Measurements from ENCODE around the gene BEX5.
A peak's percentile ranks its signal among the peaks of the same experiment; 100 is the strongest.
"Not testable (repeated sequence)": the region's sequence is repeated elsewhere in the genome, so short reads cannot be mapped to it uniquely, and the experiment has no call there.

The BEX5 gene

DNA sequence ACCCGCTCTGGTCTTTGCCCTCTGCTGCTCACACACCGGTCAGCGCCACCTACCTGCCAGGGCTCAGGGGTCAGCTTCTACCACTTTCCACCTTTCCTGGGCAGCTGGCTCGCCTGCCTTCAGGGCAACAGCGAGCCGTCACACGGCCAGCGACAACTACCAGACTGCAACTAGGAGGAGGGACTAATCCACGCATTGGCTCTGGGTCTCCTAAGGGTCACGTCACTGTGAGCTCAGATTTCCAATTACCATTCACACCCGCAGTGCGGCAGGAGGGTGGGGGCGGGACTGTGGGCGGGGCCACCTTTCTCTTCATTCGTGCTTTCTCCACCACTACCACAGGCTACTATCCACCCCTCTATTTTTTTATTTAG is at the start of gene BEX5:
TSS of gene BEX5 (minus strand) at position 172 of the 374 bp plus-strand sequence. CDS start 1,712 bp downstream, outside the sequence.
- DNase-seq (ENCODE audit: low spot score) = peak; percentile 11

DNA sequence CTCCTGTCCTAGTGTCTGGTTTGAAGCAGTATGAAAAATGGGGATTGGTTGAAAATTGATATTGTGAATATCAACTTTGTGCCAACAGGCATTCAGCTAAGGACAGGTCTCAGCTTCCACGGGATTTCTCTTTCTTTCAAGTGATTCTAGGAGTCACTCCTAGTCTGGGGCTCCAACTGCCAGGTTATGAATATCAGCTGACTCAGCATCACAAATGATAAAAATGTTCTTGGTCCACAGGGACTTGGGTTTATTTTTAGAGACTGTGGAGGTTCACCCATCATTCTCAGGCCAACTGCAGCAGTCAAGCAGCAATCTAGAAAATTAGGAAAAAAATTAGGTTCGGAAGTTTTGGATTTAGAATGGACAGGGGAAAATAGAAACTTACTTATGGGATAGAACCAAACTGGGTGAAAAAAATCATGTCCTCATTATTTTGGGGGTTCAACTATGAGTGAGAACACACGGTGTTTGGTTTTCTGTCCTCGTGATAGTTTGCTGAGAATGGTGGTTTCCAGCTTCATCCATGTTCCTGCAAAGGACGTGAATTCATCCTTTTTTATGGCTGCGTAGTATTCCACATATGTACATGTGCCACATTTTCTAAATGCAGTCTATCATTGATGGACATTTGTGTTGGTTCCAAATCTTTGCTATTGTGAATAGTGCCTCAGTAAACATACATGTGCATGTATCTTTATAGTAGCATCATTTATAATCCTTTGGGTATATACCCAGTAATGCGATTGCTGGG is 30.4 kb upstream of the BEX5 start:
- no peak for DNase-seq (ENCODE audit: low spot score)

DNA sequence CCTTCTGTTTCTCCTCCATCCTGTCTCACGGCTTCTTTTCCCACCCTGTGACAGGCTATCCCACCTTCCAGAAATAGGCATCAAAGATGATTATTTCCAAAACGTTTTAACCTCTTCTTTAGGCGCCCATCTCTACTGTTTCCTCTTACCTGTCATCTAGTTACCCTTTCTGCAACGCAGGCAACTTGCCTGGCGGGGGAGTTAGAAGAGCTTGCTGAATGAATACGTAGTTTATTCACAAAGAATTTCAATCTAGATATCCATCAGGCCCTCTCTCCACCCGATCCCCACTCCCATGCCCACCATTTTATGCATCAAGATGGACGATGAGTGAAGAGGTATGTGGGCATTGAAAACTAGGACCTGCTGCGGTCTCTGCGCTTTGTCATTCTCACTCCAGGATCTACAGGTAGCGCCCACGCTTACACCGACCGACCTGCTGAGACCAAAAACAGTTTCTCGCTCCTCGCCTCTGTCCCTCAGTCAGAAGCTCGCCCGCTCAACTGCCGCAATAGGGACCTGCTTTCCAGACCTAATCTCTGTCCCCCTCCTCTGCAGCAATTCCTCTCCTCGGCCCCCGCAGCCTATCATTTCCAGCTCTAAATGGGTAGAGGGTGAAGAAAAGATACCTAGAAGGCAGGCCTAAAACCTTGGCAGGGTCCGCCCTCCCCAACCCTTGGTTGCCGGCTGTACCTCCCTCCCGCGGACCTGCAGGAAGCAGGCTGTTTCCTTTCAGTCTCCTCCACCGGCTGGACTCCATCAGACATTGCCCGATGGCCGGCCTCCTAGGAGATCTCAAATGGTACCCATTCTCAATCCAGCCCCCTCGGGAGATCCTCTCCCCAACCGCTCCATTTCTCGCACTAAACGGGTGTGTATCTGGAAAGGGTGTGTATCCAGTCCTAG is 624 bp downstream of the BEX5 start:
- DNase-seq (ENCODE audit: low spot score) = peak; percentile 2

DNA sequence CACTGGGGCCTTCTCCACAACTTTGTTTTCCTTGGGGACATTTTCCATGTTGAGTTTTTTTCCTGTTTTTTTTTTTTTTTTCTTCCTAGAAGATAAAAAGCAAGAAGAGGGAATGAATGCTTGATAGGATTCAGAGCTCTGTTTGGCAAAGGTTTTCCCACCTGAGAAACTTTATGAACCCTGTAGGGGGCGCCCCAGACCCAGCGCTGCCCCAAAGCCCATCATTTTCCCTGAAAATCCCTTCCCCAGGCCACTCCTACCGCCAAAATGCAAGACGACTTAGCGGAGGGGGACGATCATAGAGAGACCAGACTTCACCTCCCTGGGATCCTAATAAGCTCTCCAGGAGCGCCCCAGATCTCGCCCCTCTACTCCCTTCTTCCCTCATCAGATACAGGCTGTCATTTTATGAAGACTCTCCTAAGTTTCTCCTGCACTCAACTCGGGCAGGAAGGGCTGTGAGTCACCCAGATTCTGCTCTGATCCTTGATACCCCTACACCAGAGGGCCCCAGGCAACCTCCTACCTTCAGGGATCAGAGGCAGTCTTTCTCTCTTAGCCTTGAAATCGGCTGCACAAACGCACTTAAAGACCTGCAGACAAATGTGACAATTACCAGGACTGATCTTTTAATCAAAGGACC is 1.4 kb downstream of the BEX5 start:
- no peak for DNase-seq (ENCODE audit: low spot score)

DNA sequence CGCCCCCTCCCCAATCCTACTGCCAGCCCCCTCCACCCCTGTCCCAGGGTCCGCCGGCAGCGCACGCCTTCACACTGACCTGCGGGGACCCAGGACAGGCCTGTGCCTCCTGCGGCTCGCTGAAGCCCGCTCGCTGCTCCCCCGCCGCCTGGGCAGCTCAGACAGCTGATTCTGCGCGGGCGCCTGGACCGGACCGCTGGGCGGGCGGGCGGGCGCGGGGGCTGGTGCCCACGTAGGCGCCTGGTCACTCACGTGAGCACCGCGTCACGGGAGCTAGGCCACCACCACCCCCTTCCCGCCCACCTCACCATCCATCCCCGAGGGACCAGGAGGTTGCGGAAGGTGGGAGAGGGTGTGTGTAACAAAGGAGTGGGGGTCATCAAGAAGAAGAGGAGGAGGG is 13.5 kb downstream of the BEX5 start, which contains the start of gene TCEAL6:
TSS of gene TCEAL6 (minus strand) at position 208 of the 400 bp plus-strand sequence.
- DNase-seq (ENCODE audit: low spot score) = not testable (repeated sequence)

DNA sequence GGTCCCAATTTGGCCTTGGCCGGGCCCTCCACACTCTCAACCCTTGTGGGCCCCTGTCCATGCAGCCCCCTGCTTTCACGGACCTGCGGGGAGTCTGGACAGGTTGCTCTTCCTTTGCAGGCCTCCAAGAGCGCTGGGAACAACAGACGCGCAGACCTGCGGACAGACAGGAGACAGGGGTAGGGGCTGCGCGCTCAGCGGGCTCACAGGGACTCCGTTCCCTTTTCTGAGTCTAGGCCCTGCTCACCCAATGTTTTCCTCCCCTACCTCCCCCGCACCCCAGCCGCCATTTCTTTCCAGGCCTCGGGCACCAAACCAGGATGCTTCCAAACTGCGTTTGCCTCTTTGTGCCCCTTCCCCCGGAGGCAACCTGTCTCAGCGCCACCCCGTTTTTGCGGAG is 14.1 kb downstream of the BEX5 start:
- not testable (repeated sequence) for DNase-seq (ENCODE audit: low spot score)

DNA sequence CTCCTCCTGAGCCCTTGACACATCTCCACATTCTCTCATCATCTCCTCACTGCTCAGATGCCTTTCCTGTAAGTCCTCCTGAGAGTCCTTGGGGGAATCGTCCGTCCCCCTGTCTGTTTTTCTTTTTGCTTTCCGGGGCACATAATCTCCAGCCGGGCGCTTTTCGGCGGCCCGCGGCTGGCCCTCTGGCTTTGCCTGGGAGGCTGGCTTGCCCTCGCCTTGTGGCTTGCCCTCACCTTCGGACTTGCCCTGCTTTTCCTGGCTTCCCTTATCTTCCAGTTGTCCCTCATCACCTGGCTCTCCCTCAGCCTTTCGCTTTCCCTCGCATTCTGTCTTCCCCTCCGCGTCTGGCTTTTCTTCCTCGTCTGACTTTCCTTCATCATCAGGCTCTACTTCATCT is 14.9 kb downstream of the BEX5 start:
- DNase-seq (ENCODE audit: low spot score) = not testable (repeated sequence)

DNA sequence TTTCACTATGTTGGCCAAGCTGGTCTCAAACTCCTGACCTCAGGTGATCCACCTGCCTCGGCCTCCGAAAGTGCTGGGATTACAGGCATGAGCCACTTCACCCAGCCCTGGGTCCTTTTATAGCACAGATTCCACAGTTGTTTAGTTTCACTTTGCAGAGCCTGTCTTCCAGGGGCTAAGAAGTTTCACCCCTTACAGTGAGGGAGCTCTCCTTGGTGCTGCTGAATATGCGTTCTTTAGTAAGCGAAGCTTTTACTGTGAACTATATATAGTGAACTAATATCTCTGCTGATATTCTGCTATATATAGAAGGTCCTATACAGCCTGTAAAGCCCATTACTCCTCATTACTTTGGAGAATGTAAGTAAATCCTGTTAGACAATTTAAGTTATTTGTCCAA is 17.7 kb downstream of the BEX5 start:
- DNase-seq (ENCODE audit: low spot score) = no peak

DNA sequence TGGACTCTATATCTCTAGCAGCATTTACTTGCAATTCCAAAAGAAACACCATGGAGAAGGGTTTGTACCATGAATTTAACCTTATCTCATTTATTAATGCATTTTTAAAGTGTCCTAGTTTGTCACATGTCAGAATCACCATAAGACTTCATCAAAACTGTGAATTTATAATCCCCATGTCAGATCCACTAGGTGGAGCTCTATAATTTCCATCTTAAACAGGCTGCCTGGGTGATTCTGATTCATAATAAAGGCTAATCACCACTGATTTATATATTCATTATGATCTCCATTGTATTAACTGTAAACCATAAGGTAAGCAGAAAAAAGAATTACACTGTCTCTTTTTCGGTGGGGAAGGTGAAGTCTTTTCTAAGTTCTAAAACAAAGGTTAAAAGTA is 26.3 kb downstream of the BEX5 start:
- peak; percentile 11 for DNase-seq (ENCODE audit: low spot score)

DNA sequence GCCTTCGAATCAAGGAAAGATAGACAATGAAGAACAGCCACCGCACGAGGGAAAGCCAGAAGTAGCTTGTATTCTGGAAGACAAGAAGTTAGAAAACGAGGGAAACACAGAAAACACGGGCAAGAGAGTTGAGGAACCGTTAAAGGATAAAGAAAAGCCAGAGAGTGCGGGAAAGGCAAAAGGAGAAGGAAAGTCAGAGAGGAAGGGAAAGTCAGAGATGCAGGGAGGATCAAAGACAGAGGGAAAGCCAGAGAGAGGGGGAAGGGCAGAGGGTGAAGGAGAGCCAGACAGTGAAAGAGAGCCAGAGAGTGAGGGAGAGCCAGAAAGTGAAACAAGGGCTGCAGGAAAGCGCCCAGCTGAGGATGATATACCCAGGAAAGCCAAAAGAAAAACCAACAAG is 28.9 kb downstream of the BEX5 start:
- DNase-seq (ENCODE audit: low spot score) = no peak

DNA sequence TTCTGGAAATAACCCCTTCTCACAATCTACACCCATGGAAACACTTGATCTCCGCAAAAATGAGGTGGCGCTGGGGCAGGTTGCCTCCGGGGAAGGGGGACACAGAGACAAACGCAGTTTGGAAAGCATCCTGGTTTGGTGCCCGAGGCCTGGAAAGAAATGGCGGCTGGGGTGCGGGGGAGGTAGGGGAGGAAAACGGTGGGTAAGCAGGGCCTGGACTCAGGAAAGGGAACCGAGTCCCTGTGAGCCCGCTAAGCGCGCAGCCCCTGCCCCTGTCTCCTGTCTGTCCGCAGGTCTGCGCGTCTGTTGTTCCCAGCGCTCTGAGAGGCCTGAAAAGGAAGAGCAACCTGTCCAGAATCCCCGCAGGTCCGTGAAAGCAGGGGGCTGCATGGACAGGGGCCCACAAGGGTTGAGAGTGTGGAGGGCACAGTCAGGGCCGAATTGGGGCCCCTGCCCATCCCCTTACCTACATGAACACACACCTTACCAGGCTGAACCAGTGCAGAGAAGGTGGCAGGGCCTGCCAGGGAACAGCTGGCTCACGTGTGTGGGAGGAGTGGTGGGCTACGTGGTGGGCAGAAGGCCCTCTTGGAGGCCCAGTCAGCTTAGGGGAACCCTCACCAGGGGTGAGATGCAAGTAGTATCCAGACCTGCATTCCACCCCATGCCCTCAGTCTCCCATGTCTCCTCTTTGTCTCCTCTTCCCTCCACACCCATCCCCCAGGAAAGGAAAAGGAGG is 29.5 kb downstream of the BEX5 start:
- DNase-seq (ENCODE audit: low spot score) = not testable (repeated sequence)

DNA sequence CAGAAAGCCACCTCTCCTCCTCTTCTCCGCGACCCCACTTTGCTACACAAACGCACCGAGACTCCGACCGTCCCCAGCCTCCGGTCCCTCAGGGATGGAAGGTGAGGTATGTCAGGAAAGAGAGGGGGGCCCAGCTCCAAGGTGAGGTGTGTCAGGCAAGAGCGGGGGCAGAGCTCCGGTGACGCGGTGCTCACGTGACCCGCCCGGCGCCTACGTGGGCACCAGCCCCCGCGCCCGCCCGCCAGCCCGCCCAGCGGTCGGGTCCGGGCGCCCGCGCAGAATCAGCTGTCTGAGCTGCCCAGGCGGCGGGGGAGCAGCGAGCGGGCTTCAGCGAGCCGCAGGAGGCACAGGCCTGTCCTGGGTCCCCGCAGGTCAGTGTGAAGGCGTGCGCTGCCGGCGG is 30.3 kb downstream of the BEX5 start, which contains the start of gene TCEAL2:
TSS of gene TCEAL2 (plus strand) at position 244 of the 400 bp plus-strand sequence. CDS start 1,152 bp downstream, outside the sequence.
- not testable (repeated sequence) for DNase-seq (ENCODE audit: low spot score)

DNA sequence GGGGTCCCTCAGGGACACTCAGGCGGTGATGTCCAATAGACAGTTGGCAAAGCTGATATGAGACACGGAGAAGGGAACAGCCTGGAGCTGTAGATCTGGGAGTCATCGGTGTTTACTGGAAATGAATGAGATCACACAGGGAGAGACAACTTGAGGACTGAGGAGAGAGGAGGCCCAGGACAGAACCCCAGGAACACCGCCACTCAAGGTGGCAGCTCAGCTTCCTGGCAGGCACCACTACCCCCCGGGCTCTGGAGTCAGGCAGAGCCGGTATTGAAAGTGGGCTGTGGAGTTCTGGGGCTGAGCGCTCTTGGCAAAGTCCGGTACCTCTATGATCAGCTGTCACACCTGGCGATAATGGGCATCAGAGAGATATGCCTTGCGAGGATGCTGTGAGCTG is 30.8 kb downstream of the BEX5 start:
- not testable (repeated sequence) for DNase-seq (ENCODE audit: low spot score)

DNA sequence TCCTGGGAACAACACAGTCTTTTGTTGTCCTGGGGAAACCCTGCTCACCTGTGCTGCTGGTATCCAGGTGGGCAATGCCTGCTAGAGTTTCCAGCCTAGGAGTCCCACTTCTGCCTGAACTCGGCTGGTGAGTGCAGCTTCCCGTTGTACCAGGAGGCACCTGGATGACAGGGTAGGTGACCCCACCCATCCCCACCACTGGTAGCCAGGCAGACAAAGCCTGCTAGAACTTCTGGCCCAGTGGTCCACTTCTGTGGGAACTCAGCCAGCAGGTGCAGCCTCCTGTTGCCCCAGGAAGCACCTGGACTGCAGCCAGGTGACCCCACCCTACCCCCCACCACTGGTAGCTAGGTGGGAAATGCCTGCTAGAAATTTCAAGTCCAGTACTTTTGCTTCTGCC is 40.0 kb downstream of the BEX5 start:
- DNase-seq (ENCODE audit: low spot score) = no peak

DNA sequence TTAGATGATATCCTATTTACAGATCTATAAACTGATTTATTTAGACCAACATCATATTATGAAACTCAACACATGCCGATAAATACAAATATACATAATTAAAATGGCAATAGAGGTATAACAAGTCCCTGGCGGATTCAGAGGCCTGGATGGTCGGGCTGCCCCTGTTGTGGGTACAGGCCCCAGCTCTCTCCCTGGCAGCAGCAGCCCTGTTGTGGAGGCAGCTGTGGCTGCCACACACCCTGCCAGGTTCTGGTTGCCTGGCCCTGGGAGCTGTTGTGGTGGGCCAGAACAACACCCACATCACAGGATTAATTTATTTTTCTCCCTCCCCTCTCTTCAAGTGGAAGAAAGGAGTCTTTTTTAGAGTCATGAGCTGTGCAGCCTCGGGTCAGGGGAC is 42.4 kb downstream of the BEX5 start:
- DNase-seq (ENCODE audit: low spot score) = no peak

Measured in GM03348 (cell line).